ENCODE results near the gene SSTR4. TPM values are rescaled to one million over a fixed set of nuclear protein-coding genes. Genes with fewer than 3 reads are reported as not detected.
"Not testable (repeated sequence)": the region's sequence is repeated elsewhere in the genome, so short reads cannot be mapped to it uniquely, and the experiment has no call there.

The SSTR4 gene
- polyA plus RNA-seq (2013, experiment 1 of 2), result not detected
- not detected for polyA plus RNA-seq (2013, experiment 2 of 2)

GRCh38 chr20:23034721-23035671 is at the start of gene SSTR4:
Gene SSTR4, plus strand, starts transcription at chr20:23035312. Its CDS starts 172 bp downstream, at chr20:23035484.
- Histone ChIP-seq H3K4me1 (ENCODE audit: control insufficient read depth, insufficient read depth, low read length, poor library complexity, severe bottlenecking) (peaks cover 8% of the 10 kb centered on the region), H3K4me3 (ENCODE audit: extremely low read depth, insufficient read depth, low read length, poor library complexity, severe bottlenecking) (no peak within 1 kb of the TSS), H3K27ac (ENCODE audit: low read depth, low read length, severe bottlenecking) (no peak within 1 kb of the TSS), H3K9me3 (ENCODE audit: control insufficient read depth, low read length) (no peaks in the 10 kb centered on the region), H3K36me3 (ENCODE audit: control insufficient read depth, insufficient read depth, low read length) (no peaks in the 10 kb centered on the region)
- WGBS, 2 experiments (ENCODE audit: insufficient coverage in 2 of 2), result 28 to 32% methylated on average over 43 to 83 of the region's 83 CpGs

DNA sequence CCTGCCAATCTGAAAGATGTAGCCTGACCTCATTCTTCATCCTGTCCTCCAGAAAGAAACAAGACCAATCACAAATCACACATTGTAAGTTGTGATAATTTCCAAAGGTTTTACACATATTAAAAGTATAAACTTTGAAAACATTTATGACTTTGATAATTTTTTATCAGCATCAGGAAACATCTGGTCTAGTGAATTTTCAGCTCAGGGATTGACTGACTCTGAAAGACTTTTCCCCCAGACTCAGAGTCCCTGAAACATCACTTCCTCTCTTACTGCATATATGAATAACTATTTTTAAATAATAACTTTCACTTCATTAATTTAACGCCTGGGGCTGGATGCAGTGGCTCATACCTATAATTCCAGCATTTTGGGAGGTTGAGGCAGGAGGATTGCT is 48.5 kb upstream of the SSTR4 start:
- Histone ChIP-seq H3K9me3 (ENCODE audit: control insufficient read depth, low read length) (no peaks in the 10 kb centered on the region), H3K27ac (ENCODE audit: low read depth, low read length, severe bottlenecking) (no peak overlapping the region), H3K36me3 (ENCODE audit: control insufficient read depth, insufficient read depth, low read length) (no peaks in the 10 kb centered on the region), H3K4me3 (ENCODE audit: extremely low read depth, insufficient read depth, low read length, poor library complexity, severe bottlenecking) (no peak overlapping the region), H3K4me1 (ENCODE audit: control insufficient read depth, insufficient read depth, low read length, poor library complexity, severe bottlenecking) (no peaks in the 10 kb centered on the region)
- no CpG with 5 or more reads among the region's 1 CpG for WGBS, 2 experiments (ENCODE audit: insufficient coverage in 2 of 2)

GRCh38 chr20:22991424-22991823 is 43.7 kb upstream of the SSTR4 start:
- no CpG with 5 or more reads among the region's 3 CpGs for WGBS, 2 experiments (ENCODE audit: insufficient coverage in 2 of 2)

DNA sequence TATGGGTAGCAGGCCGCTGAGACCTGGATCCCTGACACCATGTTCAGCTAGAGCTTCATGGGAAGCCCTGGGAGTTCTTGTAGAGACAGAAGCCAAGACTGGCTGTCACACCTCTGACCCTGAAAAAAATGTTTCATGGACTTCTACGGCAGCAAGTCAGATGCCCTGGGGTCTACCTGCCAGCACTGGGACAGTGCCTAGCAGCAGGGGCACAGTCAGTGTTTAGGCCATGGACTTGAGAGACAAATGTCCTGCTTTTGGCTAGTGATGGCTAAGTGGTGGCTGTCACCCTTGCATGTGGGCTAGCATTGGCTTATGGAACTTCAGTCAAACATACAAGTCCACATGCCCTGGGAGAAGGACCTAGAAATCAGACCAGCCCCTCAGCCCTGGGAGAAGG is 41.3 kb upstream of the SSTR4 start:
- Histone ChIP-seq H3K36me3 (ENCODE audit: control insufficient read depth, insufficient read depth, low read length) (no peaks in the 10 kb centered on the region), H3K4me1 (ENCODE audit: control insufficient read depth, insufficient read depth, low read length, poor library complexity, severe bottlenecking) (no peaks in the 10 kb centered on the region), H3K4me3 (ENCODE audit: extremely low read depth, insufficient read depth, low read length, poor library complexity, severe bottlenecking) (no peak overlapping the region), H3K9me3 (ENCODE audit: control insufficient read depth, low read length) (peaks cover 5% of the 10 kb centered on the region), H3K27ac (ENCODE audit: low read depth, low read length, severe bottlenecking) (no peak overlapping the region)
- 86 to 96% methylated on average over 2 of the region's 2 CpGs for WGBS, 2 experiments (ENCODE audit: insufficient coverage in 2 of 2)

More at GRCh38 chr20:22991424-22991823, 43.7 kb upstream of the SSTR4 start:
- H3K9me3 ChIP-seq (ENCODE audit: control insufficient read depth, low read length); H3K36me3 ChIP-seq (ENCODE audit: control insufficient read depth, insufficient read depth, low read length); H3K4me3 ChIP-seq (ENCODE audit: extremely low read depth, insufficient read depth, low read length, poor library complexity, severe bottlenecking); H3K4me1 ChIP-seq (ENCODE audit: control insufficient read depth, insufficient read depth, low read length, poor library complexity, severe bottlenecking); H3K27ac ChIP-seq (ENCODE audit: low read depth, low read length, severe bottlenecking): not testable (repeated sequence)

DNA sequence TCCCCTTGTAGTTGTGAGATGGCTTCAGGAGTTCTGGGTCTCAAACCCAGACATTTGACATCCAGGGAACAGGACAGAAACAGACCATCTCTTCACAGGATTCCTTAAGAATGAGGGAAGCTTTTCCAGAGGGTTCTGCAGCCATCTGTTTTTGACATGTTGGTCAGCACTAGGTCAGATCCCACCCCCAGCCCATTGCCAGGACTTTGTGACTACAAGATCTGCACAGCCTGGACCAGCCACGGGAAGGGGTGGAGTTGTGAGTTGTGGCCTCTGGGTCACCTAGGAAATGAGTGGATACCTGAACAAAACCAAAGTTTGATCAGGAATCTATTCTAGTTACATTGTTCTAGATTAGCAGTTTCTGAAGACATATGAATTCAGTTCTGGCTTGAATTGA is 39.2 kb upstream of the SSTR4 start:
- no peaks in the 10 kb centered on the region for H3K36me3 ChIP-seq (ENCODE audit: control insufficient read depth, insufficient read depth, low read length)
- WGBS, 2 experiments (ENCODE audit: insufficient coverage in 2 of 2), result no CpG with 5 or more reads among the region's 1 CpG

DNA sequence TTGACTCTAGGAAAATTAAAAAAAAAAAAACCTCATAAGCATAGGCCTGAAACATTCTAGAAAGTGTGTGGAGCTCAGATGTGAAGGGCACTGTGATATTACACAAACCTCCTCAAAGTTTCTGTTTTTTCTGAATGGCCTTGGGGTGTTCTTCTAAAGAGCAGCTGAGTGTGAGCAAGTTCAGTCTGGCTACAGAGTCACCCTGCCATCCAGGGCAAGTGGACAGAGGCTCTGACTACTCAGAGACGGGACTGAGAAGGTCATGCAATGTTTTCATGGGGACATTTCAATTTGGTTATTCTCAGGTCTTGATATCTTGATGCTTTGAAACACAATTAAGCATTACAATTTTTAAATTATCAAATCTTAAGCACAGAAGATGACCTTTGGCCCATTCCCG is 36.6 kb upstream of the SSTR4 start:
- Histone ChIP-seq H3K4me3 (ENCODE audit: extremely low read depth, insufficient read depth, low read length, poor library complexity, severe bottlenecking) (no peak overlapping the region), H3K4me1 (ENCODE audit: control insufficient read depth, insufficient read depth, low read length, poor library complexity, severe bottlenecking) (no peaks in the 10 kb centered on the region), H3K36me3 (ENCODE audit: control insufficient read depth, insufficient read depth, low read length) (no peaks in the 10 kb centered on the region), H3K9me3 (ENCODE audit: control insufficient read depth, low read length) (no peaks in the 10 kb centered on the region), H3K27ac (ENCODE audit: low read depth, low read length, severe bottlenecking) (no peak overlapping the region)
- WGBS, 2 experiments (ENCODE audit: insufficient coverage in 2 of 2), result 100% methylated on average over 1 of the region's 2 CpGs; no CpG with 5 or more reads in 1 of the 2 experiments

More for the DNA sequence above, 39.2 kb upstream of the SSTR4 start:
- Histone ChIP-seq H3K9me3 (ENCODE audit: control insufficient read depth, low read length) (peaks cover 5% of the 10 kb centered on the region), H3K27ac (ENCODE audit: low read depth, low read length, severe bottlenecking) (no peak overlapping the region), H3K4me3 (ENCODE audit: extremely low read depth, insufficient read depth, low read length, poor library complexity, severe bottlenecking) (no peak overlapping the region), H3K4me1 (ENCODE audit: control insufficient read depth, insufficient read depth, low read length, poor library complexity, severe bottlenecking) (no peaks in the 10 kb centered on the region)

DNA sequence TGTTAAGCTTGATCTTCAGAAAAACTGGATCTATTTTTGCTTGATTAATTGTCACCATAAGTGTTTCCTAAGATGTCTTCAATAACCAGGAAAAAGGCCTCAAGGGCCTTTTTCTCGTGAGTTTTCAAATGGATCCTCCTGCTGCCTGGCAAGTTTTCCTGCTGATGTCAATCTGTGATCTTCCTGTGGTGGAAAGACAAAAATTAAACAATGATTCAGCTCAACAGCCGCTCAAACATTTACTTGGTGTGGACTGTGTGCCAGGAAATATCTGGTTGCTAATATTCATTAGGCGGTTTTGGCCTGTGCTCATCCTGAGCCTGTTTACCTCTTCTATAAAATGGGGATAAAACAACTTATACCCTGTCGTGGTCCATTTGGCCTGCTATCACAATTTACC is 35.4 kb upstream of the SSTR4 start:
- no peaks in the 10 kb centered on the region for H3K36me3 ChIP-seq (ENCODE audit: control insufficient read depth, insufficient read depth, low read length)
- no peak overlapping the region for H3K27ac ChIP-seq (ENCODE audit: low read depth, low read length, severe bottlenecking)
- no peak overlapping the region for H3K4me3 ChIP-seq (ENCODE audit: extremely low read depth, insufficient read depth, low read length, poor library complexity, severe bottlenecking)
- 86 to 94% methylated on average over 2 of the region's 4 CpGs for WGBS, 2 experiments (ENCODE audit: insufficient coverage in 2 of 2)
- no peaks in the 10 kb centered on the region for H3K9me3 ChIP-seq (ENCODE audit: control insufficient read depth, low read length)
- no peaks in the 10 kb centered on the region for H3K4me1 ChIP-seq (ENCODE audit: control insufficient read depth, insufficient read depth, low read length, poor library complexity, severe bottlenecking)

- H3K9me3 ChIP-seq (ENCODE audit: control insufficient read depth, low read length), result no peaks in the 10 kb centered on the region
- WGBS, 2 experiments (ENCODE audit: insufficient coverage in 2 of 2), result 78 to 88% methylated on average over 4 of the region's 6 CpGs
- H3K27ac ChIP-seq (ENCODE audit: low read depth, low read length, severe bottlenecking), result no peak overlapping the region
- no peak overlapping the region for H3K4me3 ChIP-seq (ENCODE audit: extremely low read depth, insufficient read depth, low read length, poor library complexity, severe bottlenecking)
- no peaks in the 10 kb centered on the region for H3K4me1 ChIP-seq (ENCODE audit: control insufficient read depth, insufficient read depth, low read length, poor library complexity, severe bottlenecking)
- H3K36me3 ChIP-seq (ENCODE audit: control insufficient read depth, insufficient read depth, low read length), result no peaks in the 10 kb centered on the region
Measured at GRCh38 chr20:23000232-23000947, 34.7 kb upstream of the SSTR4 start.

DNA sequence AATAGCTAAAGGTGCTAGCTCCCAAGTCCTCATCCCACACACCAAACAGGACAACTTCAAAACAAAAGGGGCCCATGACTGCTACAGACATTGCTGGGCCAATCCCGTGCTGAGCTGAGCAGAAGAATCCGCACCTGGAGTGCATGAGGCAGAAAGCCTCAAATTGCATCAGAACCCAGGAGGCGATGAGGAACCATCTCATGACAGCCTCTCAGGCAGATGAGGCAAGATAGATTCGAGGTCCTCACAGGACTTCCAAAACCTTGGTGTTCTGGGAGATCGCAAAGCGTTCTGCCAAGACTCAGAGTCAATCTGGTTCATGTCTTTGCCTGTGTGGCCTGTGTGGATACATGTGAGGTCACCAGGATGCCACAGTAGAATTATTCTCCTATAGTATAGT is 32.8 kb upstream of the SSTR4 start:
- WGBS, 2 experiments (ENCODE audit: insufficient coverage in 2 of 2), result 88 to 89% methylated on average over 4 to 6 of the region's 6 CpGs
- no peak overlapping the region for H3K4me3 ChIP-seq (ENCODE audit: extremely low read depth, insufficient read depth, low read length, poor library complexity, severe bottlenecking)
- H3K36me3 ChIP-seq (ENCODE audit: control insufficient read depth, insufficient read depth, low read length), result no peaks in the 10 kb centered on the region
- no peaks in the 10 kb centered on the region for H3K4me1 ChIP-seq (ENCODE audit: control insufficient read depth, insufficient read depth, low read length, poor library complexity, severe bottlenecking)
- no peak overlapping the region for H3K27ac ChIP-seq (ENCODE audit: low read depth, low read length, severe bottlenecking)
- H3K9me3 ChIP-seq (ENCODE audit: control insufficient read depth, low read length), result no peaks in the 10 kb centered on the region

GRCh38 chr20:23003077-23003635 is 32.0 kb upstream of the SSTR4 start:
- Histone ChIP-seq H3K9me3 (ENCODE audit: control insufficient read depth, low read length) (no peaks in the 10 kb centered on the region), H3K4me1 (ENCODE audit: control insufficient read depth, insufficient read depth, low read length, poor library complexity, severe bottlenecking) (no peaks in the 10 kb centered on the region), H3K4me3 (ENCODE audit: extremely low read depth, insufficient read depth, low read length, poor library complexity, severe bottlenecking) (no peak overlapping the region), H3K36me3 (ENCODE audit: control insufficient read depth, insufficient read depth, low read length) (no peaks in the 10 kb centered on the region), H3K27ac (ENCODE audit: low read depth, low read length, severe bottlenecking) (no peak overlapping the region)
- WGBS, 2 experiments (ENCODE audit: insufficient coverage in 2 of 2), result 57 to 80% methylated on average over 1 of the region's 1 CpG
